DND-41 (cell line): ENCODE measurements around the gene SESTD1.

Experiments used
- CTCF ChIP-seq: IDR thresholded peaks from 2 replicates; pipeline ENCODE4 v1.5.1; 2012; ENCODE audit warnings: borderline replicate concordance, low read length, moderate library complexity, mild to moderate bottlenecking; ENCODE audit not compliant: poor library complexity, severe bottlenecking; ENCODE audit errors: extremely low read depth
- EZH2 ChIP-seq: IDR thresholded peaks from 3 replicates; pipeline ENCODE4 v1.6.1; 2012; ENCODE audit warnings: borderline replicate concordance, low read depth, mild to moderate bottlenecking, moderate library complexity, low read length, inconsistent platforms; ENCODE audit not compliant: severe bottlenecking

GRCh38 chr2:179277429-179278196 is 13.0 kb upstream of the SESTD1 start:
- TF ChIP-seq CTCF (no peak), EZH2 (no peak)
